Measurements from ENCODE around the gene NUDT3.
"Not testable (repeated sequence)": the region's sequence is repeated elsewhere in the genome, so short reads cannot be mapped to it uniquely, and the experiment has no call there.

Gene NUDT3

DNA sequence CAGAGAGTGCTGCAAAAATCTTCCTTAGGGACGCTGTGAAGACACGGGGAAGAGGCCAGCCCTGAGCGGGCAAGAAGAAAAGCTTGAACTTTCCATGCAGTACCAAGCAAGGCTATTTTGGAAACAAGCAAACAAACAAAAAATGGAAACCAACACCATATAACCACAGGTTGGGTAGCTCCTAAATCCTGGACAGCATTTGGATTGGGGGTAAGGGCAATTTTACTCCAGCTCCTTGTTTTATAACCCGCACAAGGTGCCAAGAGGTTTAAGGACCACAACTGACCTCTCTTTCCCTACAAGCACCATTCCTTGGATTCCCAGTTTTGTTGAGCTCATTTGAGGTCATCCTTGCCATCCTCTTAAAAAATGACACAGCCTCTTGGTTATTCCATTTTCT, 112.3 kb downstream of the NUDT3 start:
- no peak for DNase-seq

DNA sequence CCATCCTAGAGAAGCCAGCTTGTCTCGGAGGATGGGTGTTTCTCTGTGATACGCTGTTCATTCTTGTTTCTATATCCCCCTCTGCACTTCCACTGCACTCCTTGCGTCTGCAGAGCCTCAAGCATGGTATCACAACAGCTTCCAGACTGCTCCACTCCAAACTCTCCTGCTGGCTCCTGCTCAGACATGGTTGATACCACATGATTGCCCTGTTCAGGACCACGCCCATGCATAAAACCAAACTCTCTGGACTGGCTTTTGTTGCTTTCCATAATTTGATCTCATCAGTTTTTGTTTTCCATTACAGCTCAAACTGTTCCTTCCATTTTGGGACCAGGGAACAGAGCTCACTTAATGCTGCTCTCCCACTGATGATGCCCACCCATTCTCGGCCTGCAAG, 113.6 kb downstream of the NUDT3 start:
- DNase-seq = no peak

DNA sequence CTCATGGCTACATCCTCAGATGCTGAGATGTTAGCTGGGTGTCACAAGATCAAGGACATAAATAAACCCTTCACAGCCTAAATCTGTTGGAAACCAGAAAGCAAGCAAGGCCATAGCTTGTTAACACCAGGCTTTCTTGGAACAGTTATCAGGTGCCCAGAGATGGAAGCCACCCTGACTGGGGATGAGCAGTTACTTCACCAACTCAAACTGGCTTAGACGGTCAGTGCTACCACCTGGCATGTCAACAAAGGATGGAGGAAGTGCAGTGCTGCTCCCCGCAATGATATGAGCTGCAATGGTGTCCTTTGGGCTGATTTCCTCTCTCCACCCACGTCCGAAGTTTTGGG, 114.7 kb downstream of the NUDT3 start:
- DNase-seq = no peak

DNA sequence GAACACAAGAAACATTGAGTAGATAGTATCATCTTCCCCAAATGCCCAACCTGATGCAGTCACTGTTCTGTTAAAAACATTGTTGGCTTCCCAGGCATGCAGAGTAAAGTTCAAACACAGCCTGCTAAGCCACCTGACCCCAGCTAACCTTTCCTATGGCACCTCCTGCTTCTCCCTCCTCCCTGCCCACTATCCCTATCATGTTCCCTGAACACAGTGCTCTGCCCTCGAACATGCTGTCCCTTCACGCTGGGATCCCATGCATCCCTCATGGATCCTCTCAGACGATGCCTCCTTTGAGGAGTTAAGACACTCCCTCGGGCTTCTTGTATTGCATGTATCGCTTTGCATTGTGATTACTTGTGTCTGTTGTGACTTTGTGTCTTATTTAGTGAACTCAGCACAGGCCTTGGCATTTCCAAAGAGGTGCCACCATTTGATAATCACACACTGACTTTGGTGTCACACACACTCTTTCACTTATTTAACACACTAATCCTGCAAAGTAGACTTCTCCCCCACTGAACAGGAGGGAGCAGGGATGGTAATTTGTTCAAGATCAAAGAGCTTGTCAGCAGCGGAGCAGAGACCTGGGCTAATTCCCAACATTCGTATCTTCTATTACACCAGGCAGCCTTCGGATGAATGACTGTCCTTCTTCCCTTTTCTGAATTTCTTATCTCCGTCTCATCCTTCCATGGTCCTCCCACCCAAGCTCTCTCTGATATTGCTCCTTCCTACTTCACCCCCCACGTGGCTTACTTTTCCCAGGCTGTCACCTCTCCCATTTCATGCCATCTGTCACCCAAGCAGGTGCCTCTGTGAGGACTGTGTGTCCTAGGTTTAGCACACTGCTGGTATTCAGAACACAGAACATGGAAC, 115.3 kb downstream of the NUDT3 start:
- DNase-seq = no peak

DNA sequence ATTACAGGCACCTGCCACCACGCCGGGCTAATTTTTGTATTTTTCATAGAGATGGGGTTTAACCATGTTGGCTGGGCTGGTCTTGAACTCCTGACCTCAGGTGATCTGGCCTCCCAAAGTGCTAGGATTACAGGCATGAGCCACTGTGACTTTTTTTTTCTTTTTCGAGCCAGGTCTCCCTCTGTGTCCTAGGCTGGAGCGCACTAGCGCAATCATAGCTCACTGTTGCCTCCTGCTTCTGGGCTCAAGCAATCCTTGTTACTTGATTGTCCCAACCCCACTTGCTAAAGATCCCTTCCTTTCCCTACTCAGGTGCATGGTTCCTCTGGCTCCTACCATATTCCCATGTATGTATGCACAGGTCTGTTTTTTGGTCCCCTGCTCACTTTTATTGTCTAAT, 116.3 kb downstream of the NUDT3 start:
- no peak for DNase-seq

DNA sequence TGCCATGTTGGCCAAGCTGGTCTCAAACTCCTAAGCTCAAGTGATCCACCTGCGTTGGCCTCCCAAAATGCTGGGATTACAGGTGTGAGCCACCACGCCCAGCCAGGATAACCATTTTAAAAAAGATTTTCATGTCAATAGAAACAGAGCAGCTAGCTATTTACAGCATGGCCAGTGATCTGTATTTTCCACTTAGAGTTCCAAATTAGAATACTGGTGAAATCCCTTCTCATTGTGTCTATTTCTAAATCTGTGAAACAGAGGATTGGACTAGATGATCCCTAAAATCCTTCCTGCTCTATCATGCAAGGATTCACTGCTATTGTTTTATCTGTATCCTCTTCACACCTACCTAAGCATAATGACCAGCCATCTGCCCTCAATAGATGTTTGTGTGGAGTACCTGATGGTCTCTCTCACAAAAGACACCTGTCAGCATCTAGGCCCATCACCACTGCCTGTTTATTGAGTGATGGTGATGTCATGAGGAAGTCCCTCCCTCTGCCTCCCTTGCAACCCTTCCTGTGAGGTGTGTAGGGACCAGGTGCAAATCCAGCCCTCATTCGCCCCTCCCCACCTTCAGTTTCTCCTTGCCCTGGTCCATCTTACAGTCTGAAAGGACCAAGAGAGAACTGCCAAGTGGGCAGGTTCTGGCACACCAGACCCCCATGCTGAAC, 117.2 kb downstream of the NUDT3 start:
- no peak for DNase-seq

DNA sequence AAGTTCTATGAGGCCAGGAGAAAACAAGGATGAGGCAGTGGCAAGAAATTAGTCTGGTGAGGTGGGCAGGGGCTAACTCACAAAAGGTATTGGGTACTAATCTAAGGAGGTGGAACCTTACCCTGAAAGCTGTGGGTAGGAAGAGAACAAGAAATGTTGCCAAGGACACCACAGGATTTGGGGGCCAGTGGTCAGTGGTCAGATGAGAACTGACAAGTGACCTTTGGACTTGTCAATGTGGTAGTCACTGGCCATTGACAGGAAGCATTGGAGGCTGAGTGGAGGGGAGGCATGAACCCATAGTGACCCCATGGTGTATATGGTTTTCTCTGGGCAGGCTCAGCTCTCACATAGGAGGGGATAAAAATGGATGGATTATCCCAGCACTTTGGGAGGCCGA, 118.3 kb downstream of the NUDT3 start:
- DNase-seq = no peak

DNA sequence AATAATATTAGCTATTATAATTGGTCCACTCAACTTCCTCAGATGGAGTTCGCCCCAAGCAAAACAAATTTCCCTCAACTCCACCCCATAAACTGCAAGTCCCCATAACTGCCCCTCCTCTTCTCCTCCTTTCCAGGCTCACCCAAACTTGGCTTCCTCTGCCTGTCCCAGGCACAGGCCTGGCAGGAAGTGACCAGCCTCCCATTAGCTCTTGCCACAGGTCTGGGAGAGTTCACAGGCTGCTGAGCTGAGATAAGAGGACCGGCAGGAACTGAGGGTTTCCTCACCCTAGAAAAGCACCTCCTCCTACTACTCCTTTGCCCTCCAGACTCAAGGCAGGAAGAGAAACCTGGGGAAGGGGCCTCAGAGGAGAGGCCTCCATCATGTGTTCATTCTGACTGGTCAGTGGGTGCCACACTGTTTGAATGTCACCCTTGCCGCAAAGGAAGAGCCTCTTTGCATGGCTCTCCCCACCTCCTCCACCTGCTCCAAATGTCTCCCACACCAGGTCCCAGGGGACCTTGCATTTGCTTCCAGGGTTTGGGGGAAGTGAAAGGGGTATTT, 119.1 kb downstream of the NUDT3 start:
- DNase-seq = no peak

DNA sequence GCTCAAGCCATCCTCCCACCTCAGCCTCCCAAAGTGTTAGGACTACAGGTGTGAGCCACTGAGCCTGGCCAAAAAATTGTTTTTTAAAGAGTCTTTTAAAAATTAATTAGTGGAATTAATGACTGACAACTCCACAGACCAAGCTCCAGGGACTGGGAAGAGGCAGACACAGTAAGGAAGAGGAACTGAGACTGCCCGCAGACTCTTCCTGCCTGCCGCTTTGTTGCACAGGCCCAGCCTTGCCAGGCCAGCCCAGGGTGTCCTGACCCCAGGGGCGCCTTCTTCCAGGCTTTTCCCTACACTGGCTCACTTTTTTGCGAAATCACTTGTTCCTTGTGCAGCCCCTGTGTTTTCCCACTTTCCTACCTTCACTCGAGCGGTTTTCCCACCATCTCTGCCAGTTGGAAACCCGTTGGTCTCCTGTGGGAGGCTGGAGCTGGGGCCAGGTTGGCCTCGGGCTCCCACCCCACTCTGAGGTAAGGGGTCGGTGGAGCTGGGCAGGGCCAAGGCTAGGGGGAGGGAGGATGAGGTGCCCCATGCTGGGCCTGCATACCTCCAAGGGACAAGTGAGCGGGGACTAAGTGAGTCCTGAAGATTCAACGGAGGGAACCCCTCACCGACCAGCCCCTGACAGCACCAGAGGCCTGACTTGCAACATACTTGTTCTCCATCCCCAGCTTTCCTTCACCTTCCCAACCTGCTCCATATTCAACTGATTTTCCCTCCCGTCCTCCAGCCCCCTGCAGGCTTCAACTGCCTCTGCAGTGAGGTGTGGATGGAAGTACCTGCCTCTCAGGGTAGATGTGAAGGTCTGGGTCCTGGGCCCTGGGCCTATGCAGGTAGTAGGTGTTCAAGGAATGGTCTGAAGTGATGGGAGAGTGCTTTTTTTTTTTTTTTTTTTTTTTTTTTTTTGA, 120.2 kb downstream of the NUDT3 start:
- DNase-seq = no peak

DNA sequence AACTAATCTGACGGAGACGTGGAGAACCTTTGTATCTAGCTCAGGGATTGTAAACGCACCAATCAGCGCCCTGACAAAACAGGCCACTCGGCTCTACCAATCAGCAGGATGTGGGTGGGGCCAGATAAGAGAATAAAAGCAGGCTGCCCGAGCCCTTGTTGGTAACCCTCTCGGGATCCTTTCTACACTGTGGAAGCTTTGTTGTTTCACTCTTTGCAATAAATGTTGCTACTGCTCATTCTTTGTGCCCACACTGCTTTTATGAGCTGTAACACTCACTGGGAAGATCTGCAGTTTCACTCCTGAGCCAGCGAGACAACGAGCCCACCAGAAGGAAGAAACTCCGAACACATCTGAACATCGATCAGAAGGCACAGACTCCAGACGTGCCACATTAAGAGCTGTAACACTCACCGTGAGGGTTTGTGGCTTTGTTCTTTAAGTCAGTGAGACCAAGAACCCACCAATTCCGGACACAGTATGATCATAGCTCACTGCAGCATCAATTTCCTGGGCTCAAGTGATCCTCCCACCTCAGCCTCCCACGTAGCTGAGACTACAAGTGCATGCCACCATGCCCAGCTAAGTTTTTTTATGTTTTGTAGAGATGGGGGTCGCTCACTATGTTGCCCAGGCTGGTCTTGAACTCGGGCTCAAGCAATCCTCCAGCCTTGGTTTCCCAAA, 122.7 kb downstream of the NUDT3 start:
- not testable (repeated sequence) for DNase-seq

DNA sequence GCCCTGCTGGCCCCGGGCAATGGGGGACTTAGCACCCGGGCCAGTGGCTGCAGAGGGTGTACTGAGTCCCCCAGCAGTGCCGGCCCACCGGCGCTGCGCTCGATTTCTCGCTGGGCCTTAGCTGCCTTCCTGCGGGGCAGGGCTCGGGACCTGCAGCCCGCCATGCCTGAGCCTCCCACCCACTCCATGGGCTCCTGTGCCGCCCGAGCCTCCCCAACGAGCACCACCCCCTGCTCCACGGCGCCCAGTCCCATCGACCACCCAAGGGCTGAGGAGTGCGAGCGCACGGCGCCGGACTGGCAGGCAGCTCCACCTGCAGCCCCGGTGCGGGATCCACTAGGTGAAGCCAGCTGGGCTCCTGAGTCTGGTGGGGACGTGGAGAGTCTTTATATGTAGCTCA, 123.3 kb downstream of the NUDT3 start:
- DNase-seq = not testable (repeated sequence)

DNA sequence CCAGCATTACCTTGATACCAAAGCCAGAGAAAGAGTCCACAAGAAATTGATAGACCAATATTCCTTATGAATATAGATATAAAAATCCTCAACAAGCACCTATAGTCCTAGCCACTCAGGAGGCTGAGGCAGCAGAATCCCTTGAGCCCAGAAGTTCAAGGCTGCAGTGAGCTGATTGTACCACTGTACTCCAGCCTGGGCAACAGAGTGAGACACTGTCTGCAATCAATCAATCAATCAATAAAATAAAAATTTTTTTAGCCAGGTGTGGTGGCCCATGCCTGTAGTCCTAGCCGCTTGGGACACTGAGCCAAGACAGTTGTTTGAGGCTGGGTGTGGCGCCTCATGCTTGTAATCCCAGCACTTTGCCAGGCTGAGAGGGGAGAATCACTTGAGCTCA, 124.7 kb downstream of the NUDT3 start:
- no peak for DNase-seq

DNA sequence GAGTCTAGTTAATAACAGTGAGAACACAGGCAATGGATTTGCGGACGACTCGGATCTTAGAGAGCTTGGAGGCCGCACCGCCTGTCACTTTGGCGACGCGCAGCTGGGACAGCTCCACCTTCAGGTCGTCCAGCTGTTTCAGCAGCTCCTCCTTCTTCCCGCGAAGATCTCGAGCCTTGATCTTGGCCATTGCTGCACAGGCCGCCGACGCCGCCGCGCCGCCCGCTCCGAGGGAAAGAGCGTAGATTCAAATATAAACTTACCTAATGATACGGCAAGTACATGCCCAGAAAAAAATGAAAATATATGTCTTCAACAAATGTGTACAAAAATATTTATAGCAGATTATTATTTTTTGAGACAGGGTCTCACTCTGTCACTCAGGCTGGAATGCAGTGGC, 129.0 kb downstream of the NUDT3 start:
- DNase-seq = not testable (repeated sequence)

DNA sequence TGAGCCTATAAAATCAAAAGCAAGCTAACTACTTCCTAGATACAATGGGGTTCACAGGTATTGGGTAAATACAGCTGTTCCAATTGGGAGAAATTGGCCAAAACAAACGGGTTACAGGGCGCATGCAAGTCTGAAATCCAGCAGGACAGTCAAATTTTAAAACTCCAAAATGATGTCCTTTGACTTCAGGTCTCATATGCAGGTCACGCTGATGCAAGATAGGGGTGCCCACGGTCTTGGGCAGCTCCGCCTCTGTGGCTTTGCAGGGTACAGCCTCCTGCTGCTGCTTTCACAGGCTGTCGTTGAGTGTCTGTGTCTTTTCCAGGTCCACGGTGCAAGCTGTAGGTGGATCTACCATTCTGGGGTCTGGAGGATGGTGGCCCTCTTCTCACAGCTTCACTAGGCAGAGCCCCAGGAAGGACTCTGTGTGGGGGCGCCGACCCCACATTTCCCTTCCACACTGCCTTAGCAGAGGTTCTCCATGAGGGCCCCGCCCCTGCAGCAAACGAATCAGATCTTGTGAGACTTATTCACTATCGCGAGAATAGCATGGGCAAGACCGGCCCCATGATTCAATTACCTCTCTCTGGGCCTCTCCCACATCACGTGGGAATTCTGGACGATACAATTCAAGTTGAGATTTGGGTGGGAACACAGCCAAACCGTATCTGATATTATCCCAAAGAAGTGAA, 131.7 kb downstream of the NUDT3 start:
- no peak for DNase-seq

DNA sequence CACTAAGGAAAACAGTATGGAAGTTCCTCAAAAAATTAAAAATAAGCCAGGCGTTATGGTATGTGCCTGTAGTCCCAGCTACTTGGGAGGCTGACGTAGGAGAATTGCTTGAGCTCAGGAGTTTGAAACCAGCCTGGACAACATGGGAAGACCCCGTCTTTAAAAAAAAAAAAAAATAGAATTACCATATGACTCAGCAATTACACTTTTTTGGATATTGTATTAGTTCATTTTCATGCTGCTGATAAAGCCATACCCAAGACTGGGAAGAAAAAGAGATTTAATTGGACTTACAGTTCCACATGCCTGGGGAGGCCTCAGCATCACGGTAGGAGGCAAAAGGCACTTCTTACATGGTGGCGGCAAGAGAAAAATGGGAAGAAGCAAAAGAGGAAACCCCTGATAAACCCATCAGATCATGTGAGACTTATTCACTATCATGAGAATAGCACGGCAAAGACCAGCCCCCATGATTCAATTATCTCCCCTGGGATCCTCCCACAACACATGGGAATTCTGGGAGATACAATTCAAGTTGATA, 132.9 kb downstream of the NUDT3 start:
- DNase-seq = no peak

DNA sequence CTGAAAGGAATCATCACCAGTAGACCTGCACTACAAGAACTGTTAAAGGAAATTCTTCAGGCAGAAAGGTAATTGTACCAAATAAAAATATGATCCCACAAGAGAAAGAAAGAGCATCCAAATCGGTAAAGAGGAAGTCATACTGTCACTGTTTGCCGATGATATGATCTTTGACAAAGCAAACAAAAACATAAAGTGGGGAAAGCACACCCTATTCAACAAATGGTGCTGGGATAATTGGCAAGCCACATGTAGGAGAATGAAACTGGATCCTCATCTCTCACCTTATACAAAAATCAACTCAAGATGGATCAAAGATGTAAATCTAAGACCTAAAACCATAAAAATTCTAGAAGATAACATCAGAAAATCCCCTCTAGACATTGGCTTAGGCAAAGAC, 140.1 kb downstream of the NUDT3 start:
- not testable (repeated sequence) for DNase-seq

DNA sequence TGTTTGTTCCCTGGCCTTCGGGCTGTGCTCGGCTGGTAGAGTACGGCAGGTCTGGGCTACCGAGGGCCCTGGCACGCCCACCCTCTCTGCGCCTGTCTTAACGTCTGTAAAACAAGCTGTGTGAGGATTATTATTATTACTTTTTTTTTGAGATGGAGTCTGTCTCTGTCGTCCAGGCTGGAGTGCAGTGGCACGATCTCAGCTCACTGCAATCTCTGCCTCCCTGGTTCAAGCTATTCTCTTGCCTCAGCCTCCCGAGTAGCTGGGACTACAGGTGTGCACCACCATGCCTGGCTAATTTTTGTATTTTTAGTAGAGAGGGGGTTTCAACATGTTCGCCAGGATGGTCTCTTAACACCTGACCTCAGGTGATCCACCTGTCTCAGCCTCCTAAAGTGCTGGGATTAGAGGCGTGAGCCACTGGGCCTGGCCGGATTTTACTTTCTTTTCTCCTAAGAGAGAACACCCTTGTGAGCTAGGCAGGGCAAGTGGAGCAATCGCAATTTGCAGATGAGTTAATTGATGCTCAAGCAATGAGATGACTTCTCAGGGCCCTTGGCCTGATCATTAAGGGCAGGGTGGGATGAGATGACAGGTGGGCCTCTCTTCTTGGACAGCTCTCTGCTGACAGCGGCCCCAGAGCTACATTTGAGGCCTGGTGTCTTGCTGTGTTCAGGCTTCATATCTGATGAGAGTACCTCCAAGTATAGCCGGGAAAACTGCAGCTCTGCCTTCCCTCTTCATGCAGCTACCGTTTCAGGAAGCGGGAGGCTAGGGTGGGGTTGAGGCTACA, 142.8 kb downstream of the NUDT3 start:
- no peak for DNase-seq

DNA sequence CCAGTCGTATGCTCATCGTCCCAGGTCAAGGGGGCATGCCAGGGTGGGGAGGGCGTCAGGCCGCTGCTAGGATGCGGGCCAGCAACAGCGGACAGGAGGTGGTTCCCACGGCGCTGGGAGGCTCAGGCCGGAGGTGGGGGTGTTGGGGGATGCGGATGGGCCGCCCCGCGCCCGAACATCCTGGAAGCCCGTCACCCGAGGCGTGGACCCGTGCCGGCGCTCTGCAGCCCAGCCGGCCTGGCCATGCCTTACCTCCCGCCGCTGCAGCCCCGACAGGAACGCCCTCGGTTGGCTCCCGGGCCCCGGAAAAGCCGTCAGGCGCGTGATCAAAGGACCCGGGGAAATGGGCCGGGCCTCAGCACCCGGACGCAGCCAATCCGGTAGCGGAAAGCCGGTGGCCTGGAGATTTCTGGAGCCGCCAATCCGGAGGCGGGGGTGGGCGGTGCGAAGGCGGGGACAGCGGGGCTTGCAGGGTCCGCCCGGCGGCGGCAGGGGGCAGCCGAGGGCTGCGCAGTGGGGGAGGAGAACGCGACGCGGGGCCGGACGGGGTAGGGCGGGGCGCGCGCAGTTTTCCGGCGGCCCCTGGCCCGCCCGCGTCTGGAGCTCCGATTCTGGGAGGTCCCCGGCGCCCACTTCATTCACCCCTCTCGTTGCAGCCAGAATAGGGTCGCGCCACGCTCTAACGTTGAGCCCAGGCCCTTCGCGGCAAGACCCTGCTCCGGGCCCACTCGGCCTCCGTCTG, 143.6 kb downstream of the NUDT3 start, which contains the start of gene SMIM29:
Gene SMIM29, minus strand, starts transcription at position 280 of the 742 bp plus-strand sequence. CDS start 1,215 bp downstream, outside the sequence.
- DNase-seq = peak; percentile 70

DNA sequence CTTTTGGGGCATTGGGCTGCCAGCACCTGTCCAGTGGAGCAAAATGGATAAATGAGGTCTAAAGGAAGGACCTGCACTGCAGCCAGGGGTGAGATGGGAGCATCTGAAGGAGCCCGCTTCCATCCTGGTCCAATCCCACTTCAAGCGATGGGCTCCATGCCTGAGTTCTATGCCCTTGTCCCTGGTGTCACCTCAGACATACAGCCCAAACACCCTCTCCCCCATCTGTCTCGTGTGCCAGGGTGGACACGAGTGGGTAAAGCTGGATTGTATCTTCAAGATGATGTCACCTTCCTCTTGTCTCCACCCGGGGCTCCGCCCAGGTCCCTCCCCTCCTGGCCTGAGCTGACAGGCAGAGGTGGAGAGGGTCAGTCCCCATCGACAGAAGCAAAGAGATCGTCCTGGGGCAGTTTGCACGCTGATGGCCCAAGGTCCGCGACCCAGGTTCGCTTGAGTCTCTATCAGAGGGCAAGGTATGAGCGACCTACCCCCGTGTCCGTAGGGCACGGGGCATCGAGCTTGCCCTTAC, 144.2 kb downstream of the NUDT3 start:
- no peak for DNase-seq
